DND-41 (cell line): ENCODE measurements around the gene NPM1.

Source experiments
- CTCF ChIP-seq: IDR thresholded peaks from 2 replicates; pipeline ENCODE4 v1.5.1; 2012; ENCODE audit warnings: borderline replicate concordance, low read length, moderate library complexity, mild to moderate bottlenecking; ENCODE audit not compliant: poor library complexity, severe bottlenecking; ENCODE audit errors: extremely low read depth
- EZH2 ChIP-seq: IDR thresholded peaks from 3 replicates; pipeline ENCODE4 v1.6.1; 2012; ENCODE audit warnings: borderline replicate concordance, low read depth, mild to moderate bottlenecking, moderate library complexity, low read length, inconsistent platforms; ENCODE audit not compliant: severe bottlenecking

GRCh38 chr5:171351536-171352073 lies 36.0 kb upstream of the NPM1 start:
- TF ChIP-seq CTCF (no peak), EZH2 (no peak)
